ENCODE results near the gene TNC. TPM values are rescaled to one million over a fixed set of nuclear protein-coding genes. Genes with fewer than 3 reads are reported as not detected.

TNC gene
- total and polyA plus RNA-seq, 2 donors (not counting 3 experiments of a cell fraction or from before 2014, with no cell fraction given): 0.29 TPM; not detected in 1

- no peaks in the 10 kb centered on the region for H3K79me2 ChIP-seq (ENCODE audit: control insufficient read depth, insufficient read depth, low read length)
- intact Hi-C loops (cut with micrococcal nuclease) (no loop called here), dilution Hi-C loops (cut with MboI; ENCODE audit: extremely low pct_ligation_motif_present, low sequenced_read_pairs) (no loop called here)
- H3K4me1 ChIP-seq (ENCODE audit: control insufficient read depth, extremely low read depth, insufficient read depth, low read length): no peaks in the 10 kb centered on the region
- H3K4me3 ChIP-seq (replicated peaks in 1 of 3; ENCODE audit: insufficient read depth in 1 of 3, low read depth in 1 of 3, low read length in 3 of 3): no peak overlapping the region
- no peaks in the 10 kb centered on the region for H4K20me1 ChIP-seq (replicated peaks; ENCODE audit: control insufficient read depth, extremely low read depth, insufficient read depth, low read length)
- DNase-seq (ENCODE audit: low read depth, low spot score) (no peak), FAIRE-seq (no peak)
- no TSS peak for BruUV-seq (replicated peaks)
- no peak overlapping the region for H3K27ac ChIP-seq (ENCODE audit: insufficient read depth, low read depth, low read length)
- no peaks in the 10 kb centered on the region for H3K9me3 ChIP-seq (replicated peaks; ENCODE audit: control insufficient read depth, insufficient read depth, low read length)
- TF ChIP-seq, protein P1, sequence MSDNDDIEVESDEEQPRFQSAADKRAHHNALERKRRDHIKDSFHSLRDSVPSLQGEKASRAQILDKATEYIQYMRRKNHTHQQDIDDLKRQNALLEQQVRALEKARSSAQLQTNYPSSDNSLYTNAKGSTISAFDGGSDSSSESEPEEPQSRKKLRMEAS (IDR thresholded peaks at IDR 0.05; ENCODE audit: insufficient read depth, insufficient read length): no peak
- no peak for TF ChIP-seq MYC (IDR thresholded peaks at IDR 0.05; ENCODE audit: low read depth, low read length)
- no peak for TF ChIP-seq CTCF (IDR thresholded peaks at IDR 0.05; ENCODE audit: extremely low read depth in 1 of 2, insufficient read depth in 1 of 2, low read depth in 1 of 2, low read length in 2 of 2)
- no peak for TF ChIP-seq FOS (IDR thresholded peaks at IDR 0.05; ENCODE audit: borderline replicate concordance, insufficient read depth, low read length)
- no peak for TF ChIP-seq GATA2 (IDR thresholded peaks at IDR 0.05; ENCODE audit: insufficient read depth, insufficient read length, low read depth, low read length)
- TF ChIP-seq JUN (IDR thresholded peaks at IDR 0.05; ENCODE audit: borderline replicate concordance, insufficient read depth, insufficient read length, low read depth): no peak
- no peak for TF ChIP-seq POLR2A (IDR thresholded peaks at IDR 0.05; ENCODE audit: low read depth, low read length)
- no peak for TF ChIP-seq POLR2AphosphoS5 (IDR thresholded peaks at IDR 0.05; ENCODE audit: insufficient read depth, low read depth, low read length)
- no peak for TF ChIP-seq EZH2 (IDR thresholded peaks at IDR 0.05; ENCODE audit: borderline replicate concordance, low read depth, low read length, severe bottlenecking)
- ChIA-PET CTCF (no interaction called here), POLR2A (no interaction called here)
- H3K9ac ChIP-seq (replicated peaks; ENCODE audit: extremely low read depth, insufficient read depth, low read length): no peak overlapping the region
- H3K36me3 ChIP-seq (ENCODE audit: control insufficient read depth in 2 of 2, extremely low read depth in 1 of 2, insufficient read depth in 2 of 2, low read length in 2 of 2): no peaks in the 10 kb centered on the region
- H2AFZ ChIP-seq (ENCODE audit: low read depth, low read length): no peak overlapping the region
- H3K9me1 ChIP-seq (replicated peaks; ENCODE audit: control insufficient read depth, extremely low read depth, insufficient read depth, low read length): no peaks in the 10 kb centered on the region
- H3K27me3 ChIP-seq (ENCODE audit: control insufficient read depth in 2 of 2, insufficient read depth in 2 of 2, low read length in 2 of 2): no peaks in the 10 kb centered on the region
- no peak overlapping the region for H3K4me2 ChIP-seq (ENCODE audit: insufficient read depth, low read length)
These were observed 19.6 kb downstream of the TNC start for GRCh38 chr9:115098226-115098965.

Measured in endothelial cell of umbilical vein (primary cell).